Activated T-cell treated with anti-CD3 and anti-CD28 coated beads for 4 hours (primary cell): ENCODE measurements around the gene RAMP2.
A peak's percentile ranks its signal among the peaks of the same experiment; 100 is the strongest.
"Not testable (repeated sequence)": the region's sequence is repeated elsewhere in the genome, so short reads cannot be mapped to it uniquely, and the experiment has no call there.

ENCODE experiments used
- DNase-seq: peaks from one replicate; pipeline ENCODE4 v3.0.0-alpha.2; 2020

The RAMP2 gene

DNA sequence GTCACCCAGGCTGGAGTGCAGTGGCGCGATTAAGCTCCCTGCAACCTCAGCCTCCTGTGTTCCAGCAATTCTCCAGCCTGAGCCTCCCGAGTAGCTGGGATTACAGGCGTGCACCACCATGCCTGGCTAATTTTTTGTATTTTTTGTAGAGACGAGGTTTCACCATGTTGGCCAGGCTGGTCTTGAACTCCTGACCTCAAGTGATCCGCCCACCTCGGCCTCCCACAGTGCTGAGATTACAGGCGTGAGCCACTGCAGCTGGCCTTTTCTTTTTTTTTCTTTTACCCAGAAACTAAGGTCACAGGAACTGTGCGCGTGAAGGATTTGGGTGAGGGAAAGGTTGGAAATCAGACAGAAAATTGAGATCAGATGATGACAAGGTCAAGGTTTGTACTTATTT, 8.9 kb downstream of the RAMP2 start:
- DNase-seq, result not testable (repeated sequence)

DNA sequence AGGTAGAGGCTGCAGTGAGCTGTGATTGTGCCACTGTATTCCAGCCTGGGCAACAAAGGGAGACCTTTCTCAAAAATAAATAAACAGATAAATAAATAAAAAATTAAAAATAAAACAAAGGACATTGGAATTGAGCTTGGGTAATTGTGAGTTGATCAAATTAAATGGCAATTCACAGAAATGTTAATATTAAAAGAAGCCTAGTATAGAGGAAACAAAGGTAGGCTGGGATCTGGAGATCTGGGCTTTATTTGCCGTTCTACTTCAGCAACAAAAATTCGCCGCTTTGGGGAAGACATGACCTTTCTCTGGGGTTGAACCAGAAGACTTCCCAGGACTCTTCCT, 11.9 kb downstream of the RAMP2 start:
- no peak for DNase-seq

DNA sequence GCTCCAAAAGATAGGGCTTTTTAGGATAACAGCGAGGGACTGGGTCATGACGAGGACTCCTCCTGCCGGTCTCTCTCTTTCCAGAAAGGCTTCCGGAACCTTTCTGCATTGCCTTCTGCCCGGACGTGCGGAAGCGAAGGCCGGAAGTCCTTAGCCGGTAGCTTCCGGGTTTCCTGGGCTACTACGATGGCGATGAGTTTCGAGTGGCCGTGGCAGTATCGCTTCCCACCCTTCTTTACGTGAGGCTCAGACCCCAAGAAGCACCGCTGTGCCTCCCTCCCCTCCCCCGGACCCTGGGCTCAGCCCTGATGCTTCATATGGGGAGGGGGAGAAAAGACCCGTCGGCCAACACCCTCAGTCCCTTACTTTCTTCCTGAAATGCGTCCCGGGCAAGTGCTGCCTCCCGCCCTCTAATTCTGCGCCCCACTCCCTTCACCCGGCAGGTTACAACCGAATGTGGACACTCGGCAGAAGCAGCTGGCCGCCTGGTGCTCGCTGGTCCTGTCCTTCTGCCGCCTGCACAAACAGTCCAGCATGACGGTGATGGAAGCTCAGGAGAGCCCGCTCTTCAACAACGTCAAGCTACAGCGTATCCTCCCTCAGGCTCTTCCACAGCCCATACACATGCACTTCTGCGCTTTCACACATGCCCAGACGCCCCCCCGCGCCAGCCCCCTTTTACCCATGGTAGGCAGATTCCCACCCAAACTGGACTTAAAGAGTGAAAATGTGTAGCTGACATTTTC, 12.4 kb downstream of the RAMP2 start, which contains the start of gene VPS25:
TSS of gene VPS25 (plus strand) at position 160 of the 746 bp plus-strand sequence. CDS start at position 187, 27 bp downstream.
- peak; percentile 60 for DNase-seq

DNA sequence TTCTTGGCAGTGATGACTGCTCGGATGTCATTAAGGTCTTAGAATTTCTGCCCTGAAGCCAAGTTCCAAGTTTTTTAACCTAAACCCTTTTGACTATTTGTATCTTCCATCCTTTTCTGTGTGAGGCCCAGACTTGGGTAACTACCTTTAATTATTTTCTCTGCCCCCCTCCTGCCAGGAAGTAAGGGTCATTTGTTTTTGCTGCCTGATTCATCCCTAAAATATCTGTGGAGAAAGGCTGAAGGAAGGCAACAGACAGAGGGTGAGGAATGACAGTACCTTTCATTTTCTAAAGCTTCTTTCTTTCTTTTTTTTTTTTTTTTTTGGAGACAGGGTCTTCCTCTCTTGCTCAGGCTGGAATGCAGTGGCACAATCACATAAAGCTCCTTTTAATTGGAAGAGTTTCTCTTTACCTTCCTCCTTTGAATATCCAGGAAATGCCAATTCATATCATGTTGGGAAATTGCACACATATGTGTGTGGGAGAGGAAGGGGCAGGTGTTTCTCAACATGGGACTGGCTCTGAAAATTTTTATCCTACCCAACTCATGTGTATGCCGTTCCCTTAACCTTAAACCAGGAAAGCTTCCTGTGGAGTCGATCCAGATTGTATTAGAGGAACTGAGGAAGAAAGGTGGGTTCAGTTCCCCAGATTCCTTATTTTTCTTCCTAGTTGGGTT, 13.2 kb downstream of the RAMP2 start:
- no peak for DNase-seq

DNA sequence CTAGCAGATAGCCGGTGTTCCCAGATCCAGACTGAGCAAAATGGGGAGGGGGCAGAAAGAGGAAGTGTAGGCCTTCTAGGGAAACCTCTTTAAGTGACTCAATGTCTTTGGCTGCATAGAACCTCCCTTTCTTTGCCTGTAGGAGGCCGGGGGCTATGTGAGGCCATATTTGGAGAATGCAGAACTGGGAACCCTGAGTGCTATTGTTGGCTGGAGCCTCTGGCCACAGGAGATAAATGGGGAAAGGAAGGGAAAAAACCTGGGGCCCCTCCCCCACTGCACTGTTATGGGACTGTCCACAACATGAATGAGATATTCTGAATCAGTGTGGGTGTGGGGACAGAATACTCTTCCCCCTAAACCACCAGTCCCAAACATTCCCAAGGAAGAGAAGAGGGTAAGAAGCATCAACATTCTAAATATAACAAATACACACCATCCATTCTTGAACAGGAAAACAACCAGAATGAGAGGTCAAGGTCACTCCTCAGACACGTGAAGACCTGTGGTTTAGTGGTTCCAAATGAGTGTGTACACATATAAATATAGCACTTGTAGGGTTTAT, 14.6 kb downstream of the RAMP2 start:
- DNase-seq, result no peak

DNA sequence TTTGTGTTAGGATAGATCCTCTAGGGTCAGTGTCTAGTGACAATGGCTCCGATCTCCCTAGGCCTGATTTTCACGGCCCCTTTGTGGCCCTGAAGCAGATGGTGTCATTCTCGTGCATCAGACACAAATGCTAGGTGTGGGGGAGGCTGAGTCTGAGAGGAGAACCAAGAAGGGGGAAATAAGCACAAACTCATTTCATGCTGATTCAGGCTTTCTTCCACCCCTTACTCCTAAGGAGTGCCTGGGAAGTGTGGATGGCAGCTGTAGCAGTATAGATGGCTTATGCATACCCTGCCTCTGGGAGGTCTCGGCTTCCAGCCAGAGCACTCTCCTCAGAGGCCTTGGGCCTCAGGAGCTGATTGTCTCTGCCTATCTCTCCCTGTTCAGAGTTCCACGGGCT, 17.5 kb downstream of the RAMP2 start:
- DNase-seq, result no peak

DNA sequence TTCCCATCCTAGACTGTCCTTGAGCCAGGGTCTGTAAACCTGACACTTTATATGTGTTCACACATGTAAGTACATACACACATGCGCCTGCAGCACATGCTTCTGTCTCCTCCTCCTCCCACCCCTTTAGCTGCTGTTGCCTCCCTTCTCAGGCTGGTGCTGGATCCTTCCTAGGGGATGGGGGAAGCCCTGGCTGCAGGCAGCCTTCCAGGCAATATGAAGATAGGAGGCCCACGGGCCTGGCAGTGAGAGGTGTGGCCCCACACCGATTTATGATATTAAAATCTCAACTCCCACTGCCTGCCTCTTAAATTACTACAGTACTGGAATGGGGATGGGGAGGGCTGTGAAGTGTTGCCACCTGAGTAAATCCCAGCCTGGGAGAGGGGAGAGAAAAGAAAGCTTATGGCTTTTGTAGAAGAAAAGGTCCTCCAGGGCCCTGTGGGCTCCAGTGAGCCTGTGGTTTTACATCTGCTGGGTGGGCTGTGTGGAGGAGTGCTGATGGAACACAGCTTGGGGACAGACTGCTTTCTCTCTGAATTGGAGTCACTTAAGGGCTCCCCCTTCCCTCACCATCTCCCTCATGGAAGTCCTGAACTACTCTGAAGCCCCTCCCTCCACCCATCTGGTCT, 18.4 kb downstream of the RAMP2 start:
- DNase-seq, result no peak

DNA sequence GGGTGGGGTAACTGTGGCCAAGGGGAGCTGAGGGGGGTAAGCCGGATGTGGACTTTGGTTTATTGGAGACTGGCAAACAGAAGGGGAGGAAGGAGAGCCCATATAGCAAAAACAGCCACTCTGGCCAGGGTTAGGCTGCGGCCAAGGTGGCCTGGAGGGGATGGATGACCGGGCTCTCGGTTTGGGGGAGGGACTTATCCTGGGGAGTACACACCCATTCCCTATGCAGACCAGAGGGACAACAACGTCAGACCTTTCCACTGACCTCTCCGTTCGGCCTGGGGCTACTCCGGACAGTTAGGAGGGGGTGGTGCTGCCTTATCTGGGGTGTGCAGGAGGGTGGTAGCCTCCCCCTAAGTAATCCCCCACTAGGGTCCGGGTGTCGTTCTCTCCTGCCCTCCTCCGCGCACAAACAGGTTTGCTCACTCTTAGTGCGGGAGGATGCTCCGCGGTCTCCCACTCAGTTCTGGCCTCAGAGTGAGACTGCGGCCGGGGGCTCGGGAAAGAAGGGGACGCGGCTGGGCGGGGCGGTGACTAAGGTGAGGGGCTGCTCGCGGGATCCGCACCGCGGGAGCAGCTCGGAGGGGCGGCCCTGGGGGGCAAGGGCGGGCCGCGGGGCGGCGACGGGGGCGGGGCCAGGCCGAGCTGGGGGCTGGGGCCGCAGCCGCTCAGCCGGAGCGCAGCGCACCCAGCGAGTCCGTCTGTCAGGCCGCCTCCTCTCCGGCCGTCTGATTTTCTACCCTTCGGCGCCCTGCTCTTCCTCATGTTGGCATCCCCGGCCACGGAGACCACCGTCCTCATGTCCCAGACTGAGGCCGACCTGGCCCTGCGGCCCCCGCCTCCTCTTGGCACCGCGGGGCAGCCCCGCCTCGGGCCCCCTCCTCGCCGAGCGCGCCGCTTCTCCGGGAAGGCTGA, 19.2 kb downstream of the RAMP2 start, which contains the start of gene WNK4:
TSS of gene WNK4 (plus strand) at position 675 of the 915 bp plus-strand sequence. CDS start at position 764, 89 bp downstream.
- no peak for DNase-seq

DNA sequence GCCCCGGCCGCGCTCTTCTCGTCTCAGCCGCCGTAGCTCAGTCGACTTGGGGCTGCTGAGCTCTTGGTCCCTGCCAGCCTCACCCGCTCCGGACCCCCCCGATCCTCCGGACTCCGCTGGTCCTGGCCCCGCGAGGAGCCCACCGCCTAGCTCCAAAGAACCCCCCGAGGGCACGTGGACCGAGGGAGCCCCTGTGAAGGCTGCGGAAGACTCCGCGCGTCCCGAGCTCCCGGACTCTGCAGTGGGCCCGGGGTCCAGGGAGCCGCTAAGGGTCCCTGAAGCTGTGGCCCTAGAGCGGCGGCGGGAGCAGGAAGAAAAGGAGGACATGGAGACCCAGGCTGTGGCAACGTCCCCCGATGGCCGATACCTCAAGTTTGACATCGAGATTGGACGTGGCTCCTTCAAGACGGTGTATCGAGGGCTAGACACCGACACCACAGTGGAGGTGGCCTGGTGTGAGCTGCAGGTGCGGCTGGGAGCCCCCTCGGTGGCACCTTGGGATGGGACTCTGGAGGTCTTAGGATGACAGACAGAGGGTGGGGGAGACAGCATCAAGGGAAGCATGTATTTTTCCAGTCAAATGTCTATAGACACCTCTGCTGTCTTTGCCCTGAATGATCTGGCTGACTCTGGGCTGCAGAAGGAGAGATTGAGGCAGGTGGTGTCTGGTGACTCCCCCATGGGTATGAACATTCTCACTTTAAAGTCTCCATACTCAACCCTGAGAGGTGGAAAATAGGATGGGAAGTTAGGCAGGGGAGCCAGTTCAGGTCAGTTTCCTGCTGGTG, 20.0 kb downstream of the RAMP2 start:
- DNase-seq, result no peak

DNA sequence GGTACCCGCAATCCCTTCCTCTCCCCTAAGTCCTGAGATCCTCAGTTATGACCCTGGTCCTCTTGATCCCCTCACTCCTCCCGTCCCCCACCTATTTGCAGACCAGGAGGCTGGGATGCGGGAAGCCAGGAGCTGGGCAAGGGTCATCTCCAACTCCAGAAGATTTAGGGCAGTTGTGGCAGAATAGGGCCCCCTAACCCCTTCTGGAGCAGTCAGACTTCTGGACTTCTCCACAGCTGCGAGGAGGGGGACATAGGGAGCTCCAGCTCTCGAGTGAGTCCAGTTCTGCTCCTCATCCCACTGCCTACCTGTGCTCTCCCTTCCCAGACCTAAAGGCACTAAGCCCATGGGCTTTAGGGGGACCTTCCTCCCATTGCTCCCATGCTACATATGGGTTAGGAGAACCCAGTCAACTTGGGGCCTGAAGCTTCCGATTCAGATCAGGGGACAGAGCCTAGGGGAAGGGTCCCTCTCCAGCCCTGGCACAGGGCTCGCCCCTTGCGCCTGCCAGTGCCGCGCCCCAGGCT, 20.7 kb downstream of the RAMP2 start:
- DNase-seq, result no peak

DNA sequence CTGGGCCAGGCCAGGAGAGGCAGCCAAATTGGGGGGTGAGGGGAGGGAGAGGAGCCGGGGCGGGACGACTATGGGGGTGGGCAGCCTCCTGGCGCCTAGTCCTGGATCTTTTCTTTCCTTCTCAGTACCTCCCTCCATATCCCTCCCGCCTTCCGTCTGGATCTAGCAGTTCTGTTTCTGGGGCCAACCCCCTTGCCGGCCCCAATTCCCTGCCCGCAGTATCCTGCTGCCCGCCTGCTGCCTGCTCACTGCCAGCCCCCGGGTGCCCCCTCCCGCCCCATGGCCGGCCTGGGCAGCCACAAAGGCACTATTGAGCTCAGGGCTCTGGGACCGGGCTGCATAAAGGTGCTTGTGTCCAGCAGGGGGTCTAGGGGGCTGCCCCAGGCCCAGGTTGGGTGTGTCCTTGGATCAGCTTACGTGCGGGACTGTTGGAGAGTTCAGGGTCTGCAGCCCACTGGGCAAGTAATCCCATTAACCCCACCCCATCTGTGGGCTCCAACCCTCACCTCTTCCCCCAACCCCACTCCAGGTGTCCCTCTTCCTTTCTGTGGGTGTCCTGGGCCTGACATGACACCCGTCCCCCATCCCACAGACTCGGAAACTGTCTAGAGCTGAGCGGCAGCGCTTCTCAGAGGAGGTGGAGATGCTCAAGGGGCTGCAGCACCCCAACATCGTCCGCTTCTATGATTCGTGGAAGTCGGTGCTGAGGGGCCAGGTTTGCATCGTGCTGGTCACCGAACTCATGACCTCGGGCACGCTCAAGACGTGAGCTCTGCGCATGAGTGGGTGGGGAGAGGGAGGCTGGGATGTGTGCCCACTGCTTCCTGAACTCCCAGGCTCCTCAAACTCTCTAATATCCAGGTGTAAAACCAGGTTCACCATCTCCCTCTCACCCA, 21.4 kb downstream of the RAMP2 start:
- no peak for DNase-seq

DNA sequence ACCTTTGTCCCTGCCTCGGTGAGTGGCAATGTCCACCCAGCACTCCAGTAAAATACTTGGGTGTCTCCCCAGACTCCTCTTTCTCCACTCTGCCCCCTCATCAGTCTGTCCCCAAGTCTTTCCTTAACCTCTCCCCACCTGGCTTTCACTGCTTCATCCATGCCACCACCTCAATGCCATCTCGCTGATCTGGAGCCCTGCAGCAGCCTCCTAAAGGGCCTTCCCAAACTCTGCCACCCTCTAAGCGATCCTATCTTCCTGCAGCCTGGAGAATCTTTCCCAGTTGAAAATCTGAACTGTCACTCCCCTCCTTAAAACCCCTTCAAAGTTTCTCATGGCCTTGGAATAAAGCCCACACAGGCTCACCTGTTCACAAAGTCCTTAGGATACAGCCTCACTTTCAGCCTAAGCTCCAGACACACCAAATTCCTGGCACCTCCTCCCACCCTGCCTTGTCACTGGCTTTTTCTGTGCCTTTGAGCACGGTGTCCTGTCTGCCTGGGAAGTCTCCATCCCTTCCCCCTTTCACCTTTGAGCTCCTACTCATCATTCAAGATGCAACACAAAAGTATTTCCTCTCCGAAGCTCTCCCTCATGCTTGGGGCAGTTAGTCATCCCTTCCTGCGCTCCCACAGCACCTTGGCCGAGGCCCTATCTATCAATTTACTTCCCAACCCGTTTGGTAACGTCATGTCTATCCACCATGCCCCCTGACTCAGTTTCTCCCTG, 22.2 kb downstream of the RAMP2 start:
- DNase-seq, result no peak

DNA sequence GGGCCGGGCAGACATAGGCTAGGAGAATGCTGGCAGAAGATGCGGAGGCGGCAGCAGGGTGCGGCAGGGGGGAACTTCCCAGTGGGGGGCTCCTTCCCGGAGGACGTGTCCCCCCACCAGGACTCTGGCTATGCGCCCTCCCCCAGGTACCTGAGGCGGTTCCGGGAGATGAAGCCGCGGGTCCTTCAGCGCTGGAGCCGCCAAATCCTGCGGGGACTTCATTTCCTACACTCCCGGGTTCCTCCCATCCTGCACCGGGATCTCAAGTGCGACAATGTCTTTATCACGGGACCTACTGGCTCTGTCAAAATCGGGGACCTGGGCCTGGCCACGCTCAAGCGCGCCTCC, 22.7 kb downstream of the RAMP2 start:
- DNase-seq, result no peak

DNA sequence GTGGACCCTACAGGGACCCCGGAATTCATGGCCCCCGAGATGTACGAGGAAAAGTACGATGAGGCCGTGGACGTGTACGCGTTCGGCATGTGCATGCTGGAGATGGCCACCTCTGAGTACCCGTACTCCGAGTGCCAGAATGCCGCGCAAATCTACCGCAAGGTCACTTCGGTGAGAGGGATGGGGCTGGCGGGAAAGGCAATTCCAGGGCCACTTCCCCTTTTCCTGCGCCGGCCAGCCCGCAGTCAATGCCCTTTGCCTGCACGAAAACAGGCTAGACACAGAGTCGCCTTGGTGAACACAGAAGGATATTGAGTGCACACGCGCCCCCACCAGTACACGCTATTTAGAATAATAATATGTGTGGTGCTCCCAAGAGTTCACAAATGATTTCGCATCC, 23.4 kb downstream of the RAMP2 start:
- DNase-seq, result no peak

DNA sequence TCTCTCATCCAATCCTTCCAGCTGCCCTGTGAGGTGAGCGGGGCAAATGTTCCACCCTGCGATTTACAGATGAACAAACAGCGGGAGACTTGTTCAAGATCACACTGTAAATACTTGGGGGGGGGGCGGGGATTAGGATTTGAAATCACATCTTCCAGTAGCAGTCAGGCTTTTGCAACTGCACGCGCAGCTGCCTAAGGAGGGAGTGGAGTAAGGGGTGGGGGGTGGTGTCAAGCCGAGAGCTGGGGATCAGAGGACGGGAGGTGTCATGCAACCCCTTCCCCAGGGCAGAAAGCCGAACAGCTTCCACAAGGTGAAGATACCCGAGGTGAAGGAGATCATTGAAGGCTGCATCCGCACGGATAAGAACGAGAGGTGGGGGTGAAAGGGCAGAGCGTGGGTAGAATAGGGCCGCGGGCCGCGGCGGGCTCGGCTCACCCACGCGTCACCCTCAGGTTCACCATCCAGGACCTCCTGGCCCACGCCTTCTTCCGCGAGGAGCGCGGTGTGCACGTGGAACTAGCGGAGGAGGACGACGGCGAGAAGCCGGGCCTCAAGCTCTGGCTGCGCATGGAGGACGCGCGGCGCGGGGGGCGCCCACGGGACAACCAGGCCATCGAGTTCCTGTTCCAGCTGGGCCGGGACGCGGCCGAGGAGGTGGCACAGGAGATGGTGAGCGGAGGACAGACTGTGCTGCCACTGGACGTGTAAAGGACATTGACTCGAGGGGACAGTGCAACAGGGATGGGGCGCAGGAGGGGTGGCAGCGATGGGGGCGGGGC, 24.0 kb downstream of the RAMP2 start:
- DNase-seq, result no peak

DNA sequence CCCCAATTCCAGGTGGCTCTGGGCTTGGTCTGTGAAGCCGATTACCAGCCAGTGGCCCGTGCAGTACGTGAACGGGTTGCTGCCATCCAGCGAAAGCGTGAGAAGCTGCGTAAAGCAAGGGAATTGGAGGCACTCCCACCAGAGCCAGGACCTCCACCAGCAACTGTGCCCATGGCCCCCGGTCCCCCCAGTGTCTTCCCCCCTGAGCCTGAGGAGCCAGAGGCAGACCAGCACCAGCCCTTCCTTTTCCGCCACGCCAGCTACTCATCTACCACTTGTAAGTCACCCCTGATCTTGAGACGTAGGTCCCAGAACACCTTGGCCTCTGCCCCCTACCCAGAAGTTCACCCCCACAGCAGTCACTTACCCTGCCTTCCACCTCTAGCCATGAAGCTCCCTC, 26.2 kb downstream of the RAMP2 start:
- no peak for DNase-seq

DNA sequence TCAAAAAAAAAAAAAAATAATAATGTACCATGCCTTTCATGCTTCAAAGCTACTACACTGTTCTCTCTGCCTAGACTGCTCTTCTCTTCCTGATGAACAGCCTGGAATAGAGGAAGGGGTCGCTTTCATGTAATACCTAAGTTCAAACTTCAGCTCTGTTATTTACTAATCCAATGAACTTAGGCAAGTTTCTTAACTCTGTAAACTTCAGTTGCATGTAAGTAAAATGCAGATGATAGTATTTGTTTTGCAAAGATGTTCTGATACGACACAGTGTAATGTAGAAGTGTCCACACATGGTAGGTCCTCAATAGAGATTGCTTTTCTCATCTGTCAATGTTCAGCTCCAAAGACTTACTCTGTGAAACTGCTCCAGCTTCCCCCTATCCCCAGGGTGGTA, 30.9 kb downstream of the RAMP2 start:
- no peak for DNase-seq

DNA sequence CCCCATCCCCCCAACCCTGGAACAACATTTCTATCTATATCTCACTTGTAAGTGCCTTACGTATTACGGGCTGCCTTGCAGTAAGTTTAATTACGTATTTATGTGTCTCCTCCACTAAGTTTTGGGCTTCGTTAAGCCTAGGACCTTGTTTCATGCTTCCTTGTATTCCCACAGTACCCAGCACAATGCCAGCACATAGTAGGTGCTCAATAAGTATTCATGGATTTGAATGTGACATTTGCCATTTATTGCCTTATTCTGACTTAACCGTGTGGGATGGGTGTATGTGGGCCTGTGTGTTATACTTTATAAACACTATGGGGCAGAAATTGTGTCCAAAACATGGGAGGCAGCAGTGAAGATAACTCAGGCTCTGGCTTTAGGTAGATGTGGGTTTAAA, 31.5 kb downstream of the RAMP2 start:
- DNase-seq, result no peak

DNA sequence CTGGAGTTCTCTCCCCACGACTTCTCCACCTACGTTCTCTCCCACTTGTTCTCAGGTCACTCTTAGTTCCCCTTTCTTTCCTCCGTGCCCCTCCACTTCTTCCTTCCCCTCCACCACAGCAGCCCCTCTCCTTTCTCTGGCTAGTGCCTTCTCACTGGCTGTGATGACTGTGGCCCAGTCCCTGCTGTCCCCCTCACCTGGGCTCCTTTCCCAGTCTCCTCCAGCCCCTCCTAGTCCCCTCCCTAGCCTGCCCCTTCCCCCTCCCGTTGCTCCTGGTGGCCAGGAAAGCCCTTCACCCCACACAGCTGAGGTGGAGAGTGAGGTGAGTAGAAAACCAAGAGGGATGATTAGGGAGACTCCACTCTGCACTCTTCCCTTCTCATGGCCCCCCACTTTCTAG, 34.0 kb downstream of the RAMP2 start:
- DNase-seq, result no peak
